Sigmoid colon (tissue), 7 donors: Measurements from ENCODE around the gene CES3. TPM values are rescaled to one million over a fixed set of nuclear protein-coding genes. Genes with fewer than 3 reads are reported as not detected.

Source experiments
- DNase-seq: peaks from one replicate; pipeline ENCODE4 v3.0.0-alpha.2; 2019
- H3K27ac ChIP-seq, 4 donors: fragments of 200-600 bp; sonication (generic); one replicate each; pipeline ENCODE4 v1.5.1; 2016 to 2019; ENCODE audit warnings: mild to moderate bottlenecking in 1 of 4
- H3K27me3 ChIP-seq, 3 donors: fragments of 200-600 bp; sonication (generic); one replicate each; pipeline ENCODE4 v1.5.1; 2019; ENCODE audit warnings: mild to moderate bottlenecking in 1 of 3
- H3K36me3 ChIP-seq, 4 donors: fragments of 200-600 bp; sonication (generic); one replicate each; pipeline ENCODE4 v1.5.1; 2016 to 2019
- H3K4me1 ChIP-seq, 4 donors: fragments of 200-600 bp; sonication (generic); one replicate each; pipeline ENCODE4 v1.5.1; 2017 to 2019
- H3K4me3 ChIP-seq, 4 donors: fragments of 200-600 bp; sonication (generic); one replicate each; pipeline ENCODE4 v1.5.1; 2017 to 2019; ENCODE audit warnings: mild to moderate bottlenecking in 2 of 4, moderate library complexity in 1 of 4
- H3K9me3 ChIP-seq, 4 donors: fragments of 200-600 bp in 3 of 4; sonication (generic) in 3 of 4; one replicate each; pipeline versions ENCODE4 v1.5.1 to v1.6.1; 2013 to 2019
- CTCF ChIP-seq, 4 experiments: fragments of 450-650 bp in 3 of 4; fragments of 200-600 bp in 1 of 4; IDR thresholded peaks; one replicate each; pipeline ENCODE4 v1.5.1; 2016 to 2019; ENCODE audit warnings: antibody characterized with exemption in 4 of 4, mild to moderate bottlenecking in 3 of 4, moderate library complexity in 2 of 4
- EP300 ChIP-seq, 4 donors: sonication (generic); formaldehyde crosslinking; IDR thresholded peaks; one replicate each; pipeline ENCODE4 v1.6.1; 2017; ENCODE audit warnings: antibody characterized with exemption in 4 of 4
- POLR2A ChIP-seq, 2 donors: fragments of 450-650 bp; IDR thresholded peaks; one replicate each; pipeline ENCODE4 v1.6.1; 2016; ENCODE audit warnings: antibody characterized with exemption in 2 of 2, mild to moderate bottlenecking in 2 of 2, moderate library complexity in 2 of 2
- POLR2AphosphoS5 ChIP-seq, 4 donors: sonication (generic); formaldehyde crosslinking; IDR thresholded peaks; one replicate each; pipeline ENCODE4 v1.6.1; 2017; ENCODE audit warnings: antibody characterized with exemption in 4 of 4
- WGBS, 2 donors: extraction: QIAGEN DNeasy Blood & Tissue Kit; methylation state at CpG; one replicate each; pipeline ENCODE4 v1.1.7; 2013; 5-methylcytosine and 5-hydroxymethylcytosine counted together
- intact Hi-C: fragments of 100-400 bp; cut with DNase I; formaldehyde crosslinking; loops from one replicate; pipeline ENCODE4 v1.15.1; 2023
- polyA plus RNA-seq, 3 donors: library from polyadenylated mRNA; stranded (reverse); fragments of 200-250 nt; gene quantifications; one replicate each; pipeline ENCODE4 v1.2.3, GENCODE V29; 2013
- total RNA-seq, 4 donors: library from RNA; depleted of rRNA; stranded (reverse); fragments of >200 nt; gene quantifications; one replicate each; pipeline ENCODE4 v1.1.0, GENCODE V29; 2016
- donor health status: healthy with polysubstance abuse.
- donor health status: Bipolar disorder and iron deficiency.
- donor health status: healthy.

The CES3 gene
- total and polyA plus RNA-seq, 7 donors = 0.16 to 48.4 (median 6.7) TPM; not detected in 1

GRCh38 chr16:66936889-66937554 lies 24.0 kb upstream of the CES3 start:
- no peak for TF ChIP-seq POLR2A (IDR thresholded peaks at IDR 0.05)
- no peak for TF ChIP-seq EP300 (IDR thresholded peaks at IDR 0.05)
- no peak for TF ChIP-seq CTCF (IDR thresholded peaks at IDR 0.05)
- TF ChIP-seq POLR2AphosphoS5 (IDR thresholded peaks at IDR 0.05) = no peak
- DNase-seq = no peak
- H3K27me3 ChIP-seq = no peaks in the 10 kb centered on the region
- H3K4me1 ChIP-seq = peaks cover 0 to 38% (median 33%) of the 10 kb centered on the region in 4 donors
- no peak overlapping the region for H3K4me3 ChIP-seq
- WGBS, 2 donors = 41 to 73% methylated on average over 4 of the region's 4 CpGs
- H3K36me3 ChIP-seq = peaks cover 15 to 58% (median 33%) of the 10 kb centered on the region in 4 donors
- H3K9me3 ChIP-seq = no peaks in the 10 kb centered on the region
- no peak overlapping the region for H3K27ac ChIP-seq
- intact Hi-C loops = no loop called here

DNA sequence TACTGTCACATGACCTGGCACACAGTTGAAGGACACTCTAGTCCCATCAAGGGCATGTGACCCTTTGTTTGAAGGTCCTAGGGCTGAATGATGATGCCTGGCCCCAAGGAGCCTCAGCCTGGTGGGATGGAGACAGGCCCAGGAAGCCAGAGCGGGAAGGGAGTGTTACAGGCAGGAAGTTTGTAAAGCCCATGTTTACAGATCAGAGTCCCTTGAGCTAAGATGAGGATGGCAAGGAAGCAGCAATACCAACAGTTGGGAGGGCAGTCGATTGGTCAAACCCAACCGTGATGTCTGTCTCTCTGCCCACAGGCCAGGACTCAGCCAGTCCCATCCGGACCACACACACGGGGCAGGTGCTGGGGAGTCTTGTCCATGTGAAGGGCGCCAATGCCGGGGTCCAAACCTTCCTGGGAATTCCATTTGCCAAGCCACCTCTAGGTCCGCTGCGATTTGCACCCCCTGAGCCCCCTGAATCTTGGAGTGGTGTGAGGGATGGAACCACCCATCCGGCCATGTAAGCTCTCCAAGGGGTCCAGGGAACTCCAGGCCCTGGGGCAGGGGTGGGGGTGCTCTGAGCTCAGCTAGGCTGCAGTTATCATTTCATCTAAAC lies 23.2 kb upstream of the CES3 start:
- H3K4me3 ChIP-seq = no peak overlapping the region
- H3K4me1 ChIP-seq = peaks cover 0 to 34% (median 29%) of the 10 kb centered on the region in 4 donors
- no peaks in the 10 kb centered on the region for H3K27me3 ChIP-seq
- intact Hi-C loops = no loop called here
- 61 to 91% methylated on average over 10 of the region's 10 CpGs for WGBS, 2 donors
- no peak for TF ChIP-seq POLR2A (IDR thresholded peaks at IDR 0.05)
- no peak for TF ChIP-seq CTCF (IDR thresholded peaks at IDR 0.05)
- H3K27ac ChIP-seq = no peak overlapping the region
- peaks cover 20 to 59% (median 39%) of the 10 kb centered on the region in 4 donors for H3K36me3 ChIP-seq
- no peak for DNase-seq
- H3K9me3 ChIP-seq = no peaks in the 10 kb centered on the region

GRCh38 chr16:66939366-66939765 lies 21.7 kb upstream of the CES3 start:
- Histone ChIP-seq H3K4me1 (peaks cover 0 to 25% (median 19%) of the 10 kb centered on the region in 4 donors), H3K27me3 (no peaks in the 10 kb centered on the region), H3K27ac (no peak overlapping the region), H3K9me3 (no peaks in the 10 kb centered on the region), H3K4me3 (no peak overlapping the region), H3K36me3 (peaks cover 20 to 72% (median 47%) of the 10 kb centered on the region in 4 donors)
- no peak for DNase-seq
- no peak for TF ChIP-seq EP300 (IDR thresholded peaks at IDR 0.05)
- no peak for TF ChIP-seq CTCF (IDR thresholded peaks at IDR 0.05)
- TF ChIP-seq POLR2A (IDR thresholded peaks at IDR 0.05) = no peak
- TF ChIP-seq POLR2AphosphoS5 (IDR thresholded peaks at IDR 0.05) = no peak
- intact Hi-C loops = no loop called here

DNA sequence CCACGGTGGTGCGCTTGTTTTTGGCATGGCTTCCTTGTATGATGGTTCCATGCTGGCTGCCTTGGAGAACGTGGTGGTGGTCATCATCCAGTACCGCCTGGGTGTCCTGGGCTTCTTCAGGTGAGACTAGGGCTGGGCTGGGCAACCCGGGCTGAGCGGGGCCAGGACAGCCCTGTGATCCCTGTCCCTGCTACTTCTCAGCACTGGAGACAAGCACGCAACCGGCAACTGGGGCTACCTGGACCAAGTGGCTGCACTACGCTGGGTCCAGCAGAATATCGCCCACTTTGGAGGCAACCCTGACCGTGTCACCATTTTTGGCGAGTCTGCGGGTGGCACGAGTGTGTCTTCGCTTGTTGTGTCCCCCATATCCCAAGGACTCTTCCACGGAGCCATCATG lies 20.8 kb upstream of the CES3 start:
- peaks cover 20 to 72% (median 47%) of the 10 kb centered on the region in 4 donors for H3K36me3 ChIP-seq

More for the DNA sequence above, 20.8 kb upstream of the CES3 start:
- WGBS, 2 donors = 95 to 97% methylated on average over 16 of the region's 16 CpGs
- intact Hi-C loops = no loop called here
- Histone ChIP-seq H3K4me3 (no peak overlapping the region), H3K27me3 (no peaks in the 10 kb centered on the region), H3K27ac (no peak overlapping the region), H3K9me3 (no peaks in the 10 kb centered on the region), H3K4me1 (peaks cover 0 to 21% (median 16%) of the 10 kb centered on the region in 4 donors)
- TF ChIP-seq EP300 (IDR thresholded peaks at IDR 0.05) (no peak), POLR2A (IDR thresholded peaks at IDR 0.05) (no peak), CTCF (IDR thresholded peaks at IDR 0.05) (no peak), POLR2AphosphoS5 (IDR thresholded peaks at IDR 0.05) (no peak)
- no peak for DNase-seq
